GM19023 (cell line): ENCODE results near the gene SLC13A2.

Experiments used
- ATAC-seq: cut with Tn5 transposase; IDR thresholded peaks from one replicate; pipeline ENCODE4 v1.9.1; 2021; ENCODE audit warnings: mild to moderate bottlenecking, moderate library complexity; ENCODE audit not compliant: unreplicated experiment

The SLC13A2 gene

DNA sequence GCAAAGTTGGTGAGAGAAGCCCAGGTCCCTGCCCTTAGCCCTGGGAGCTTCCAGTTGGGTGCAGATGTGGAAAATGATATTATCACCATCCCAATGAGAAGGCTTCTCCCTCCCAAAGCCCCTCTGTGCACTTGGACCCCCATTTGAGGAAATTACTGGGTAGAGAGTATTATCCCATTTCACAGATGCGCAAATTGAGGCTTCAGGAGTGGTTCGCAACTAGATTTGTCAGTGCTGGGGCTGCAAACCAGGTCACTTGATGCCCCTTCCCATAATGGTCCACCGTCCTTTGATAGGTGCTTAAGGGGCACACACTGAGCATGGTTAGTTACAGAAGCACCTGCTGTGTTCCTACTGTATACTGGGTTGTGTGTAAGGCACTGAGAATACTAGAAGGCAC lies 18.4 kb downstream of the SLC13A2 start:
- ATAC-seq = no peak

DNA sequence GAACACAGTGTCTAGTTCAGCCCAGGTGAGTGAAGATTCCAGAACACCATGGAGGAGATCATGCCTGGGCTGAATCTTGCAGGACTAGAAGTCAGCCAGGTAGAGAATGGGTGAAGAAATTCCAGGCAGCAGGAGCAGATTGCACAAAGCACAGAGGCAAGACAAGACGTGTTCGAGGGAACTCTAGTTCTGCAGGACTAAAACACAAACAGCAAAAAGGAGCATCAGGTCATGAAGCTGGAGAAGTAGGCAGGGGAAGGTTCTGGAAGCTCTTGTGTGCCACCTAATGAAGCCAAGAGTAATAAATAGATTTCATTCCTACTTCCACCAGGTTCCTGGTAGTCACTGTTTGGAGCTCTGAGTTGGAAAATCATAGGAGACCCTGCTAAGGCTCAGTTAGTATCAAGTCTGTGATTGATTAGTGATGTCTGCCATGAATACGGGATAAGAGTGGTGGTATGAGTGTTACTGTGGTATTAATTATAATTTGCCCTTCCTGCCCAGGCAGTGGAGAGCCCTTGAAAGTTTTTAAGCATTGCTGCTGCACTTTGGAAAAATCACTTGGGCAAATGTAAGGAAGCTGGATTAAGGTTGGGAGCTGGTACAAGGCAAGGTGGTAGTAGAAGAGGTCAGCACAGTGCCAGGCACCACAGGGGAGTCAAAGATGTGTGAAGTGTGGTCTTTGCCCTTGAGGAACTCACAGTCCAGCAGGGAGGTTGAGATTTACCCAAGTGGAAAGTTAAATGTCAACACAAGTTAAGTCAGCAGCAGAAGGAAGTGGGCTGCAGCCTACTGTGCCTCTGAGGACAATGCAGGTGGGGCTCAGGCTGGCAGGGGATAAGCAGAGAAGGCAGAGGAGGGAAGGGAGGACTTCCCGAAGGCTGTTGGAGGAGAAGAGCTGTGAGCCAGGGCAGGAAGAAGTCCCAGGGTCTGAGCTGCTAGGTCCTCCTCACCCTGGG lies 19.2 kb downstream of the SLC13A2 start:
- no peak for ATAC-seq

DNA sequence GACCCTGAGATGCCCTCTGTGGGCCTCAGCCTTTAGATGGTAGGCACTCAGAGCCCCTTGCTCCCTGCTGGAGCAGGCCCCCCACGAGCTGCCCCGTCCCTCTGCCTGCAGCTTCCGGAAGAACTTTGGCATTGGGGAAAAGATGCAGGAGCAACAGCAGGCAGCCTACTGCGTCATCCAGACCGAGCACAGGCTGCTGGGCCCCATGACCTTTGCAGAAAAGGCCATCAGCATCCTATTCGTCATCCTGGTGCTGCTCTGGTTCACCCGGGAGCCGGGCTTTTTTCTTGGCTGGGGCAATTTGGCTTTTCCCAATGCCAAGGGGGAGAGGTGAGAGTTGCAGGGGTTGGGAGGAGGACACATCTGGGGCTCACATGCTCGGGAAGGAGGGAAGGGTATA lies 20.0 kb downstream of the SLC13A2 start:
- ATAC-seq = no peak

DNA sequence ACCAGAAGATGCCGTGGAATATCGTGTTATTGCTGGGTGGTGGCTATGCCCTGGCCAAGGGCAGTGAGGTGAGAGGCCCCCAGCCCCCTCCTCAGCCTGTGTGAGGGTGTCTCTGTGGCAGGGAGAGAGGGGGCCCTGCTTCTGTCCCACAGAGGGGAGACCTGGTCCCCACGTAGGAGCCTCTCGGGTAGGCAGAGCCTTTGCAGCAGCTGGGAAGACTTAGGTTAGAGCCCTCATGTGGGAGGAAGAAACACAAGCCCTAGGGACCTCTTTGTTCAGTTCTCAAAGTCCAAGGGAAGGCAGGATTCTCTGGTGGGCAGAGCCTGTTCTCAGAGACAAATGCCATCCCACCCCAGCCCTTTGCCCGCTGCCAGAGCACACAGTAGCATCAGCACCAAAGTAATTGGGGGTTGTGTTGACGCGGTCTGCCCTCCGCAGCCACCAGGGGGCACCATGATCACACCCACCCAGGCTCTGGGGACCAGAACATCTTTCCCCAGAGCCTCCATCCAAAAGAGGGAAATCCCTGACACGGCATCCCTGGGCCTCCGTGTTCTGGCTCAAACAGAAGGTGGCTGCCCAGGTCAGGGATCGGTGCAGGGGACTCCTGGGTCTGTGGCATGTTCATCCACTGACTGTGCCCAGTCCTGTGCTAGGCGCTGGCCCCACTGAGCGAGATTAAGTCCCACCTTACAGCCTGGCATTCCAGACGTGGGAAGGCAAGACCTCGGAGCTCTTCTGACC lies 21.2 kb downstream of the SLC13A2 start:
- ATAC-seq = no peak

DNA sequence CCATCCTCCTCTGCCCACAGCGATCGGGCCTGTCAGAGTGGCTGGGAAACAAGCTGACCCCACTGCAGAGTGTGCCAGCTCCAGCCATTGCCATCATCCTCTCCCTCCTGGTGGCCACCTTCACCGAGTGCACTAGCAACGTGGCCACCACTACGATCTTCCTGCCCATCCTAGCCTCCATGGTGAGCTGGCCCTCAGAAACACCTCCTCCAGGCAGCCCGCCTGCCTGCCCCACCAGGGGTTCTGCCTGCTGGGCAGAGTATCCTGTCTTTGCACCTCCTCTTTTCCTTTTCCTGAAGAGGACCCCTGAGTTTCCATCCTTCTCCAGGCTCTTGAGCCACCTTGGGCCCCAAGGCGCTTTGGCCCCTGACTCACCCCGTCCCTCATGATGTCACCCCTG lies 22.2 kb downstream of the SLC13A2 start:
- no peak for ATAC-seq

DNA sequence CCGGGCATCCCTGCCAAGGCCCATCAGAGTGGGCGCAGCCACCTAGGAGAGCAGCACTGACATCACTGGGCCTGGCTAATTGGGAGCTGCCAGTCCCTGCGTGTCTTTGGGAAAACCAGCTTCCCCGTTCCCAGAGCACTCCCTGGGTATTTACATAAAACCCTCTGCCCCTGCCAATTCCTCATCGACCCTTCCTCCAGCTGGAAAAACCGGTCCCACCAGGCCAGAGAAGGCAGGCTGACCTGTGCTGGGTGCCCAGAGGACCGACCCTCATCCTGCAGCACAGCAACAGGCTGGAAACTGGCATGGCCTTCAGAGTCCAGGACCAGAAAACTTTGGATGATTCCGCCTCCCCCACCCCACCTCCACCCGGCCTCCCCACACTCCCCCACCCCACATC lies 24.5 kb downstream of the SLC13A2 start:
- no peak for ATAC-seq

DNA sequence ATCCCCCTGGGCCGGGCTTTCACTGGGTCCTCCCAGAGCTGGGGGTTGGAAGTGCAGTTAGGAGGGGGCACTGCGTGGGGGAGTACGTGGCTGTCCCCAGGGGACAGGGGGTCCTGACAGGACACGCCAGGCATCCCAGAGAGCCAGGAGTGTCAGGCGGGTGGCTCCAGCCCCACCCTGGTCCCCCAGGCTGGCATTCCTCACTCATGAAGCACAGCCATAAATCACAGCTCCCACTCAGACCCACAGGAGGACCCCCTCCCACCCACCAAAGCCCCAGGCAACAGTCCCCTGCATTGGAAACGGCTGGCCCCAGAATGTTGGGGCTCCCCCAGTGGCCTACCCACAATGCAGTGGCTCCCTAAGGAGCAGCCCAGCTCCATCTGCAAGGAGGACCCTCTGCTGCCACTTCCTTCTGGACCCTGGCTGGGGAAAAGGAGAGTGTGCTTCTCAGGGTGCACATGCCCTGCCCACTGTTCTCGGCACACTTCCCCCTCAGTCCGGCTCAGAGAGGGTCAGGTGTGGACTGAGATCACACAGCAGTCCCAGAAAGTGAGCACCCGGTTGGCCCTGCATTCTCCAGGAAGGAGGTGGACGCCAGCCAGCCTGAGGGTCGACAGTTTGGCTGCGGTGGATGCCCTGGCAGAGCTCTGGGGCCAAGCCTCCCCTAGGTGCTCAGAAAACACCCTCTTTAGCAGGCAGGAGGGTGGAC lies 25.4 kb downstream of the SLC13A2 start:
- ATAC-seq = no peak

DNA sequence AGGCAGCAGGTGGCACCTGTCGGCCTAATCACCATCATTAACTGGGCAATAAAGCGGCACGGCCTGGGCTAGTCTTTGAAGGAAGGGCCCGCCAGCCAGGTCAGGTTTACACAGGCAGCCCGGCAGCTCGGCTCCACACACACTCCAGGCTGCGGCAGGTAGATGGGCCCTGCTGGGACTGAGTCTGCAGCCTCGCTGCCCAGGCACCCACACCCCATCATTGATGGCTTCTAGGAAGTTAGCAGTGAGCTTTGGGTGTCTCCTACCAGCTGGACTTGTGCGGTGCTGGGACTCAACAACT lies 25.9 kb downstream of the SLC13A2 start:
- no peak for ATAC-seq

DNA sequence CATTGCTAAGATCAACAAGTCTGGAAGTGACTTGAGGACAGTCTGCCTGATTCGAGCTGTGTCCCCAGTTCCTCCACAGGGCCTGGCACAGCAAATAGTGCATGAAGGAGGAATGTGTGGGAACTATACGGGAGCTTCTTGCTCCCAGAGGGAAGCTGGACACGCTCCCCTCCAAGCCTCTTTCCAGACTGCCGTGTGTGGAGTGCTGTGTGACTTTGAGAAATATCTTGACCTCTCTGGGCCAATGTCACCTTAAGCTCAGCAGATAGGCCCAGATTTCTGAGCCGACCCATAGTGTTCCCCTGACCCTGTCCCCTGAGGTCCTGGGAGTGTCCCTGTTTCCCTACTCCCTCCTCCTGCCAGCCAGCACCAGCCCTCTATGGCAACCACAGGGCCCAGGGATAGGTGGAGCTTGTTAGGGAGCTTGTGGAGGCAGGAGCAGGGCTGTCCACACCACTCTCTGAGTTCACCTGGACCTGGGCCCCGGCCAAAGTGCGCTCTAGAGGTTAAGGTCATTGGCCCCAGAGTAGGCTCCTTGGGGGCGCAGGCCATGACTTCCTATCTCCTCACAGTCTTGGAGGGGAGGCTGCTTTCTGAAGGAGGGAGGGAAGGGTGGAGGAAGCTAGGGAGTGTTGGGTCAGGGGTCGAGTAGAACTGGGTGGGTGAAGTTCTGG lies 26.4 kb downstream of the SLC13A2 start:
- ATAC-seq = no peak

DNA sequence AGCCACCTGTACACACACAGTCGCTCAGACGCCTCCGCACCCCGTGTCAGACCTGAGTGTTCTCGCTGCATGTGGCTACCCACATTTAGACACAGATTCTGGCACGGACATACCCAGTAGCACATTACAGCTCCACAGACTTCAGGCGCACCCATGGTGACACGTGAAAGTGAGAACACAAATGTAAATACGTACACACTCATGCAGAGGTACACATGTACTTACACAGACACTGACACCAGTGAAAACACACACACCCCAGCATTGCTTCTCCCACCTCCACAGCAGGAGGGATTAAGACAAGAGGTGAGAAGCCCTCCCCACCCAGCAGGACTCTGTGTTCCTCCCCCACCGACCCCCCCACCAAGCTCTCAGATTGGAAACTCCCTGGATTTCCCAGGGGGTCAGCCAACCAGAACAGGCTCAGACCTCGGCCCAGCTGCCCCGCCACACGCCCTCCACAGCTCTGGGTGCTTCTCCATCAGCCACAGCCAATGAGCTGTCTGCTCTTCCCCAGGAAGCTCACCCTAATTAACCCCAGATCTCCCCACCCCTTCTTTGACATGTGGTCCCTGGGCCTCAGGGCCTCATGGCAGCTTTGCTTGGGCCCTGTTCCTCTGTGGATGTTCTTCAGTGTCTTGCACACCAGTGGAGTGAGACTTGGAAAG lies 27.4 kb downstream of the SLC13A2 start:
- peak; percentile 65 for ATAC-seq

DNA sequence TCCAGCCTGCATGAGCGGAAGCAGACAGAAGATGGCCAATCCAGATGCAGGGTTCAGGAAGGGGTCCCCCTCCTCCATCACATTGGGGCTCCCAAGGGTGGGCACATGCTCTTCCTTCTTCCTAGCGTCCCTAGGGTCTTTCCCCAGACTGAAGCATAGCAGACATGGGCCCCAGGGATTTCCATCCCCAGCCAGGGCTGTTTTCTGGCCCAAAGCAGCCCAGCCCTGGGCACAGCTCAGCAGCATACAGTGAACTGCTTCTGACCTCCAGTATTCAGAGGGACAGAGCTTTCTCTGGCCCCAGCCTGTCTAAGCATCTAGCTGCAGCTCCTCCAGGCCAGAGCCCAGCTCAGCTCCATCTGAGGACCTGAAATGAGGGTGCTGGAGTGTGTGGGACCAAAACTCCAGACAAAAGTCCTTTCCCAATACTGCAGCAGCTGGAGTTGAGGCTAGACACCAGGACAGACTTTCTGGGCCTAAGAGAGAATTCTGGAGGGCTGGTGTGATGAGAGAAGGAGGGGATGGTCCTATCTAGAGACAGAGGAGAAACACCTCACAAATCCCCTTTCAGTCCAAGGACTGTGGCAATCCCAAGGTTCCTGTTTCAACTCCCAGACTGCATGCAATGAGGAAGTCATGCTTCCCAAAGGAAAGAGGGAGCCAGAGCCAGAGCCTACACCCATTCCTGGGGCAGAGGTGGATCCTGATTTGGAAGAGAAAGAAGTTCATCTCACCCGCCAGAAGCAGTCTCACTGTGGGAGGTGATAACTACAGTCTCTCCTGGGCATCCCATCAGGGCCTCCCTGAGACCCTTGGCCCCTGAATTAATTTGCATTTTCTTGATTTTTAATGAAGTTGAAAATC lies 28.2 kb downstream of the SLC13A2 start:
- ATAC-seq = no peak

DNA sequence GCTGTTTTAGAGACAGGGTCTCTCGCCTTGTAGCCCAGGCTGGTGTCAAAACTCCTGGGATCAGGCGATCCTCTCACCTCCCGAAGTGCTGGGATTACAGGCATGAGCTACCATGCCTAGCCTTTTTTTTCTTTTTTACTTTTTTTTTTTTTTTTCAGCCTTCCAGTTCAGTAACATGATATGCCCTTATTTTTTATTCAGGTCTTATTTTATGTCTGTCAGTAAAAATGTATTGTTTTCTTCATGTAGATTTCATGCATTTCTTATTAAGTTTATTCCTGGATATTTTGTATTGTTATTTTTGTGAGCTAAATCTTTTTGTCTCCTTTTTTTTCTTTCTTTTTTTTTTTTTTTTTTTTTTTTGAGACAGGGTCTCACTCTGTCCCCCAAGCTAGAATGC lies 30.0 kb downstream of the SLC13A2 start:
- ATAC-seq = no peak

DNA sequence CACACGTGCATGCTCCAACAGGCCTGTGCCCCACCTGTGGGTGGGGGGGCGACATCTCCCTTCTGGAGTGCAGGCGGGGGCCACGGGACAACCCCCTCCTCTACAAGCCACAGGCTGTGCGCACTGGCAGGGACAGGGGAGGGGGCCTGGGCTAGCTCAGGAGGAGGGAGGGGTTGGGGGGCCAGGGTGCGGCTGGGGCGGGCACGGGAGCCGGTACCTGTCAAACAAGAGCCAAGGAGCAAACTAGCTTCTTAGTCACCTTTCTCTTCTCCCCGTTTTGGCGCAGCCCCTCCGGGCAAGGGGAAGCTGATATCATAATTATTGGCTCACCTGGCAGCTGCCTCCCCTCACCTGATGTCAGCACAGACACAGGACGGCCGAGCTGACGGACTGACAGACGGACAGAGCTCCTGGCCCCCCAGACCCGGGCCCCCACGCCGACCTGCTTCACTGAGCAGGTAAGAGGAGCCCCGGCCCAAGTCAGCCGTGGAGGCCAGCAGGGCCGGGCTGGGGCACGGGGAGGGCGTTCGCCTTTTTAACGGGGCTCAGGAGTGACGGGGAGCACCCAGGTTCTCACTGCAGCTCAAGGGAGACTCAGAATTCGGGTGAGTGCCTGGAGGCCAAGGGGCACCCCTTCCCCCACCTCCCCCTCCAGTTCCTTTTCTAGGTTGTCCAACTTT lies 32.7 kb downstream of the SLC13A2 start, which contains the start of gene FOXN1:
TSS of gene FOXN1 (plus strand) at position 363 of the 680 bp plus-strand sequence. CDS start 17,622 bp downstream, outside the sequence.
- no peak for ATAC-seq

DNA sequence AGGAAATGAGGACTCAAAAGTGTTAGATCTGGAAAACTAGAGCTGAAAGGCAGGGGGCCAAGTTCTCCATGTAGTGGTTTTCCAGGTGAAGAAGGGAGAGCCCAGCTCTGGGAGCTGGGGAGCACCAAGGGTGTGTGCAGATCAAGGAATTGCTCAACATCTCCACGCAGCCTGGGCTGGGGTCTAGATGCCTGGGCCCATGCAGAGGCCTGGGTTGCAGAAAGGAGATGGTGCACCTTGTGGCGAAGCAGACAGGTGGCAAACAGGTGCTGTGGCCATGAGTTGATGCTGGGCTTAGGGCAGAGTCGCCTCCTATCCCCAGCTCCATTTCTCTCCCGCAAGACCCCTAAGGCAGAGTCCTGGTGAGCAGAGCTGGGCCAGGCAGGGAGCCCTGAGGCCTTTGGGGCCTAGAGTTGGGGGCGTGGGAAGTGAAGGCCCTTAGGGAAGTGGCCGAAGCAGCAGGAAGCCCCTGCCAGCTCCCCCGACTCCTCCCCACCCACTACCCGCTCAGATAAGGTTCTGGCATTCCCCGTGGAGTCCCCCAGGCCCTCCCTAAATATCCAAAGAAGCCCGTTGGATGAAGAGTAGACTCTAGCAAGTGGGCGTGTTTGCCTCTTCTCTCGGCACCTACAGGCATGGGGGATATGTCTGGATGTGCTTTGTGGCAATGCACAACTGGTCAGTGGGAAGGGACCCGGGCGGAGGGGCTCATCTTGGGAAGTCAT lies 33.5 kb downstream of the SLC13A2 start:
- ATAC-seq = no peak

DNA sequence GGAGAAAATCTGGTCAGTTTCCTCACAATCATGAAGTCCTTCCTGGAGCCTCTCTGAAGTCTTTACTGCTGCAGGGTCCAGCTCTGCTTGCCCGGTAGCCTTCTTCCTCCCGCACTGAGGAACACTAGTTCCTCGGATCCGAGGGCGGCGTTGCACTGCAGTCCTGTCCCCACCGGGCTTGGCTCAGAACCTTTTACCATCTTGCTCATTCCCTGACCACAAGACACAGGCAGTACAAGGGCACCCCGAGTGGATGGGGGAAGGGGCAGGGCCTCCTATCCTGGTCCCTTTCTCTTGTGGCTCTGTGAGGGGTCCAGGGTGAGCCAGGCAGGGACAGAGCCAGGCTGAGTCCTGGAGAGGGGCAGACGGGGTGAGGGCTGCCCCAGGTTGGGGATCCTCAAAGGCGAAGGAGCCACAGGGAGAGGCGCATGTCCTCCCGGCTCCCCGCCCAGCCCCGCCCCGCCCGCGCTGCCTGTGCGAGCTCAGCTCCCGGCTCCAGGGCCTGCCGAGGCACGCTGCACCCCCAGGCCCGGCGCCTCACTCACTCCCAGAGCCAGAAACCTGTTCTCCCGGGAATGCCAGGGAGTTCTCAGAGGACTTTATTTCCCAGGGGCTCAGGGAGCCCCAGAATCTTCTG lies 34.2 kb downstream of the SLC13A2 start:
- ATAC-seq = no peak

DNA sequence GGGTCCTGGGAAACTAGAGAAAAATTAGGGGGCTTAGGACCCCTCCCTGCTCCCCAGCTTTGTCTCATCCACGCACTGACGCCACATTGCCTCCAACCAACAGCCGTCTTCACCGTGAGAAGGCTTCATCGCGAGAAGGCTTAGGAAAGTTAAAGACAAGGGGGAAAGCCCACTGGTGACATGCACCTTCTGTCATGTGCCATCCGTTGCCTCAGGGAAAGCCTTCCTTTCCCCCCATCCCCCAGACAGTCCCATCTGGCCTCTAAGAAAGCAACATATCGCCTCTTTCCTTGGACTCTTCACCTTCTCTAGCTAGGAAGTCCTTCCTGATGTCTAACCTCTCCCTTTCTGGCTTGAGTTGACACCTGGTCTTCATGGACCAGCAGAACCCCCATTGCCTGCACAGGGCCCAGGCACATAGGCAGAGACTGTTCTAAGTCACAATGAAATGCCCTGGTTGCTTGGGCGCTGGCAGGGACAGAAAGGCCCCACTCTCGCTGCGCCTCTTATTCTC lies 34.8 kb downstream of the SLC13A2 start:
- no peak for ATAC-seq

DNA sequence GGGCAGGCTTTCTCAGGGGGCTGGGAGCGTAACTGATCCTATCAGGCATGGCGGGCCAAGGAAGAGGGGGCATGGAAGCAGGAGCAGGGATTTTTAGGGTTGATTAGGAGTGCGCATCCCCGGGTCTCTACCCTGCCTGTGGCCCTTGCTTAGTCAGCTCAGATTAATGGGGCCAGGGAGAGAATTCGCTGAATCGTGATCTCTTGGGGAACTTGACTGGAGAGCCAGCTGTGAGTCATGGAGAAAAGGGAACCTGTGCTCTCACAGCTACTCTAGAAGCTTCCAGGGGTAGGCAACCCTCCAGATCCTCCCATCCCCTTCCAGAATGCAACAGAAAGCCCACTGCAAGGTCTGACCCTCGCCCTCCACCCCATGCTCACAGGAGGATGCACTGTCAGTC lies 36.3 kb downstream of the SLC13A2 start:
- no peak for ATAC-seq
